Measurements from ENCODE around the gene SPAG8.

SPAG8 gene

DNA sequence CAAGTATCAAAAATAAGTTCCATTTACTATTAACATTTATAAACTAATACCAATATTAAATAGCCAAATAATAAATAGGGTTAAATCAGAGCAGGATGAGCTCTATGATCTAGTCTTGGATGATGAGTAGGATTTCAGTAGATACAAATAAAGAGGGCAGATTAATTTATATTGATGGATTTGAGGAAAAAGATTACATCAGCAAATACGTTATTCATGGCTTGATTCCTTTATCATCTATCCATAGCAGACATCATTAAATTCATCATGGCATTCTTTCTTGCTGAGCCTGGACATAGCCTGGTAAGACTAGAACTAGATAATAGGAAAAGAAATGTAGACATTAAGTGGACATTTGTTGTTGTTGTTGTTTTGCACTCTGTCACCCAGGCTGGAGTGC is 44.6 kb downstream of the SPAG8 start:
- H3K9me3 ChIP-seq (replicated peaks; ENCODE audit: insufficient read depth, low read length): no peaks in the 10 kb centered on the region
- TF ChIP-seq EZH2phosphoT487 (IDR thresholded peaks at IDR 0.05; ENCODE audit: low read length) (no peak), EZH2 (optimal IDR thresholded peaks at IDR 0.05; ENCODE audit: low read depth, low read length) (no peak)
- TF ChIP-seq, protein P1, sequence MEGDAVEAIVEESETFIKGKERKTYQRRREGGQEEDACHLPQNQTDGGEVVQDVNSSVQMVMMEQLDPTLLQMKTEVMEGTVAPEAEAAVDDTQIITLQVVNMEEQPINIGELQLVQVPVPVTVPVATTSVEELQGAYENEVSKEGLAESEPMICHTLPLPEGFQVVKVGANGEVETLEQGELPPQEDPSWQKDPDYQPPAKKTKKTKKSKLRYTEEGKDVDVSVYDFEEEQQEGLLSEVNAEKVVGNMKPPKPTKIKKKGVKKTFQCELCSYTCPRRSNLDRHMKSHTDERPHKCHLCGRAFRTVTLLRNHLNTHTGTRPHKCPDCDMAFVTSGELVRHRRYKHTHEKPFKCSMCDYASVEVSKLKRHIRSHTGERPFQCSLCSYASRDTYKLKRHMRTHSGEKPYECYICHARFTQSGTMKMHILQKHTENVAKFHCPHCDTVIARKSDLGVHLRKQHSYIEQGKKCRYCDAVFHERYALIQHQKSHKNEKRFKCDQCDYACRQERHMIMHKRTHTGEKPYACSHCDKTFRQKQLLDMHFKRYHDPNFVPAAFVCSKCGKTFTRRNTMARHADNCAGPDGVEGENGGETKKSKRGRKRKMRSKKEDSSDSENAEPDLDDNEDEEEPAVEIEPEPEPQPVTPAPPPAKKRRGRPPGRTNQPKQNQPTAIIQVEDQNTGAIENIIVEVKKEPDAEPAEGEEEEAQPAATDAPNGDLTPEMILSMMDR (IDR thresholded peaks at IDR 0.05; ENCODE audit: low read length): no peak
- H2AFZ ChIP-seq (ENCODE audit: low read length): no peak overlapping the region
- no peak overlapping the region for H3K4me3 ChIP-seq (ENCODE audit: low read length)
- no peaks in the 10 kb centered on the region for H3F3A ChIP-seq (ENCODE audit: insufficient read depth, low read length)
- H3K36me3 ChIP-seq (replicated peaks; ENCODE audit: insufficient read depth, low read length): no peaks in the 10 kb centered on the region
- no peak overlapping the region for H3K4me2 ChIP-seq (ENCODE audit: low read depth, low read length)
- no peak for DNase-seq
- H3K27ac ChIP-seq (ENCODE audit: low read length): no peak overlapping the region
- H3K27me3 ChIP-seq (replicated peaks; ENCODE audit: insufficient read depth, low read length): no peaks in the 10 kb centered on the region
- H3K79me2 ChIP-seq (ENCODE audit: low read length): peaks cover 32% of the 10 kb centered on the region
- no peaks in the 10 kb centered on the region for H4K20me1 ChIP-seq (ENCODE audit: insufficient read depth, low read length)
- no peaks in the 10 kb centered on the region for H3K9me2 ChIP-seq (replicated peaks; ENCODE audit: insufficient read depth, low read length)
- H3K9ac ChIP-seq (ENCODE audit: low read length): no peak overlapping the region
- no peaks in the 10 kb centered on the region for H3K4me1 ChIP-seq (ENCODE audit: low read length)

DNA sequence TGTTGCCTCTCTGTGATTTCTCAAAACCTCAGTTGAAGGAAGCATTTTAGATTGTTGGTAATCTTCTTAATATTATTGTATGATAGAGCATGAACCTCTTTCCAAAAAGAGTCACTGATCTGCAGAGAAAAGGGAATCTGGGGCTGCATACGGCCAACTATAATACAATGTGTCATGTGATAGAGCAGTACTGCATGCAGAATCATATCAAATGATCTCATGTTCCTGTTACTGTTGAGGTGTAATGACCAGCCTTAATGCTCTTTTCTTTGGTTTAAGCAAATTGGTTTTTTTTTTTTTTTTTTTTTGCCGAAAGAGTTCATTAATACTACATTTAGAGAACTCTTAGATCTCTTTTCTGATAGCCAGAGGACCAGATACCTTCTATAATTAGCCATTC is 45.1 kb downstream of the SPAG8 start:
- H3K9me3 ChIP-seq (replicated peaks; ENCODE audit: insufficient read depth, low read length): no peaks in the 10 kb centered on the region
- no peaks in the 10 kb centered on the region for H4K20me1 ChIP-seq (ENCODE audit: insufficient read depth, low read length)
- H3K4me3 ChIP-seq (ENCODE audit: low read length): no peak overlapping the region
- H3K9me2 ChIP-seq (replicated peaks; ENCODE audit: insufficient read depth, low read length): no peaks in the 10 kb centered on the region
- H2AFZ ChIP-seq (ENCODE audit: low read length): no peak overlapping the region
- H3K36me3 ChIP-seq (replicated peaks; ENCODE audit: insufficient read depth, low read length): no peaks in the 10 kb centered on the region
- no peaks in the 10 kb centered on the region for H3K4me1 ChIP-seq (ENCODE audit: low read length)
- TF ChIP-seq, protein P1 (IDR thresholded peaks at IDR 0.05; ENCODE audit: low read length): no peak
- TF ChIP-seq EZH2 (optimal IDR thresholded peaks at IDR 0.05; ENCODE audit: low read depth, low read length) (no peak), EZH2phosphoT487 (IDR thresholded peaks at IDR 0.05; ENCODE audit: low read length) (no peak)
- peaks cover 37% of the 10 kb centered on the region for H3K79me2 ChIP-seq (ENCODE audit: low read length)
- no peaks in the 10 kb centered on the region for H3K27me3 ChIP-seq (replicated peaks; ENCODE audit: insufficient read depth, low read length)
- no peak overlapping the region for H3K9ac ChIP-seq (ENCODE audit: low read length)
- H3K4me2 ChIP-seq (ENCODE audit: low read depth, low read length): no peak overlapping the region
- H3F3A ChIP-seq (ENCODE audit: insufficient read depth, low read length): no peaks in the 10 kb centered on the region
- DNase-seq: no peak
- H3K27ac ChIP-seq (ENCODE audit: low read length): no peak overlapping the region

DNA sequence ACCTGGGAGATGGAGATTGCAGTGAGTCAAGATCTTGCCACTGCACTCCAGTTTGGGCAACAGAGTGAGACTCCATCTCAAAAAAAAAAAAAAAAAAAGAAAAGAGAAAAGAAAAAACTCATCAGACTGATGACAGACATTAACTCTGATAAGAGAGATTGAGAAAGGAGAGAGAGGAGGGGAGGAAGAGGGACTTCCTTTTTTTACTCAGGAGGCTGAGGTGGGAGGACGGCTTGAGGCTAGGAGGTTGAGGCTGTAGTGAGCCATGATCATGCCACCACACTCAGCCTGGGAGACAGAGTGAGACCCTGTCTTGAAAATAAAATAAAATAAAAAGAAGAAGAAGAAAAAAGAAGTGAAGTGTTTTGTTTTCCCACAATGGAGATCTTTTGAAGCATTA is 48.3 kb downstream of the SPAG8 start:
- H2AFZ ChIP-seq (ENCODE audit: low read length): no peak overlapping the region
- no peaks in the 10 kb centered on the region for H3K36me3 ChIP-seq (replicated peaks; ENCODE audit: insufficient read depth, low read length)
- H3K9ac ChIP-seq (ENCODE audit: low read length): no peak overlapping the region
- no peak overlapping the region for H3K4me2 ChIP-seq (ENCODE audit: low read depth, low read length)
- no peaks in the 10 kb centered on the region for H3F3A ChIP-seq (ENCODE audit: insufficient read depth, low read length)
- TF ChIP-seq EZH2 (optimal IDR thresholded peaks at IDR 0.05; ENCODE audit: low read depth, low read length) (no peak), EZH2phosphoT487 (IDR thresholded peaks at IDR 0.05; ENCODE audit: low read length) (no peak)
- TF ChIP-seq, protein P1 (IDR thresholded peaks at IDR 0.05; ENCODE audit: low read length): no peak
- no peaks in the 10 kb centered on the region for H3K27me3 ChIP-seq (replicated peaks; ENCODE audit: insufficient read depth, low read length)
- H3K4me1 ChIP-seq (ENCODE audit: low read length): peaks cover 5% of the 10 kb centered on the region; the same call in 1 of the 2 replicates
- H3K9me2 ChIP-seq (replicated peaks; ENCODE audit: insufficient read depth, low read length): no peaks in the 10 kb centered on the region
- H4K20me1 ChIP-seq (ENCODE audit: insufficient read depth, low read length): no peaks in the 10 kb centered on the region
- no peak for DNase-seq
- no peak overlapping the region for H3K4me3 ChIP-seq (ENCODE audit: low read length)
- H3K79me2 ChIP-seq (ENCODE audit: low read length): peaks cover 62% of the 10 kb centered on the region
- H3K27ac ChIP-seq (ENCODE audit: low read length): no peak overlapping the region
- H3K9me3 ChIP-seq (replicated peaks; ENCODE audit: insufficient read depth, low read length): no peaks in the 10 kb centered on the region

Measured in MM.1S (cell line).